Measurements from ENCODE around the gene TMPRSS11D.

The TMPRSS11D gene

GRCh38 chr4:67779631-67780030 lies 104.2 kb downstream of the TMPRSS11D start:
- Histone ChIP-seq H3K27ac (ENCODE audit: low read depth, low read length) (no peak overlapping the region), H2AFZ (ENCODE audit: low read depth, low read length, severe bottlenecking) (no peak overlapping the region), H3K27me3 (ENCODE audit: low read length) (no peaks in the 10 kb centered on the region), H4K20me1 (ENCODE audit: low read depth, low read length) (no peaks in the 10 kb centered on the region), H3K36me3 (ENCODE audit: low read length) (no peaks in the 10 kb centered on the region), H3K4me3 (ENCODE audit: insufficient read depth, low read length, poor library complexity, severe bottlenecking) (no peak overlapping the region), H3F3A (ENCODE audit: insufficient read depth) (no peaks in the 10 kb centered on the region), H3K9me3 (ENCODE audit: insufficient read depth, low read length) (no peaks in the 10 kb centered on the region), H3K79me2 (ENCODE audit: insufficient read depth, low read length) (no peaks in the 10 kb centered on the region), H3K9me2 (replicated peaks; ENCODE audit: insufficient read depth, low read length) (no peaks in the 10 kb centered on the region), H3K9ac (ENCODE audit: low read length) (no peak overlapping the region), H3K4me2 (ENCODE audit: low read depth, low read length, poor library complexity, severe bottlenecking) (no peak overlapping the region)
- TF ChIP-seq CTCF (IDR thresholded peaks at IDR 0.05; ENCODE audit: insufficient read depth, low read length, poor library complexity, severe bottlenecking) (no peak), EZH2phosphoT487 (conservative IDR thresholded peaks at IDR 0.05; ENCODE audit: low read length) (no peak)

- Histone ChIP-seq H3K27ac (ENCODE audit: low read depth, low read length) (no peak overlapping the region), H3K9ac (ENCODE audit: low read length) (no peak overlapping the region), H3K9me2 (replicated peaks; ENCODE audit: insufficient read depth, low read length) (no peaks in the 10 kb centered on the region), H3F3A (ENCODE audit: insufficient read depth) (no peaks in the 10 kb centered on the region), H3K4me3 (ENCODE audit: insufficient read depth, low read length, poor library complexity, severe bottlenecking) (no peak overlapping the region), H3K36me3 (ENCODE audit: low read length) (no peaks in the 10 kb centered on the region), H2AFZ (ENCODE audit: low read depth, low read length, severe bottlenecking) (no peak overlapping the region), H3K9me3 (ENCODE audit: insufficient read depth, low read length) (no peaks in the 10 kb centered on the region), H3K79me2 (ENCODE audit: insufficient read depth, low read length) (no peaks in the 10 kb centered on the region), H4K20me1 (ENCODE audit: low read depth, low read length) (no peaks in the 10 kb centered on the region), H3K27me3 (ENCODE audit: low read length) (no peaks in the 10 kb centered on the region), H3K4me2 (ENCODE audit: low read depth, low read length, poor library complexity, severe bottlenecking) (no peak overlapping the region)
- TF ChIP-seq EZH2phosphoT487 (conservative IDR thresholded peaks at IDR 0.05; ENCODE audit: low read length) (no peak), CTCF (IDR thresholded peaks at IDR 0.05; ENCODE audit: insufficient read depth, low read length, poor library complexity, severe bottlenecking) (no peak)
These were observed 107.1 kb downstream of the TMPRSS11D start for GRCh38 chr4:67776746-67777145.
